Stimulated activated CD4-positive, alpha-beta T cell treated with anti-CD3 and anti-CD28 coated beads, TNF-alpha, amount 100 ng/mL, for 1 hour (primary cell): ENCODE results near the gene HKDC1.
"Not testable (repeated sequence)": the region's sequence is repeated elsewhere in the genome, so short reads cannot be mapped to it uniquely, and the experiment has no call there.

Experiments used
- DNase-seq, 3 donors: peaks; one replicate each; pipeline ENCODE4 v3.0.0-alpha.2; 2020; ENCODE audit warnings: low read depth in 3 of 3, low spot score in 1 of 3

HKDC1 gene

GRCh38 chr10:69278446-69278963 lies 58.4 kb downstream of the HKDC1 start, which contains the start of gene HK1:
Gene HK1, plus strand, starts transcription at chr10:69278496.
- DNase-seq, result no peak

GRCh38 chr10:69279110-69279509 lies 59.0 kb downstream of the HKDC1 start:
- DNase-seq, result no peak

- DNase-seq, result no peak
Observed at GRCh38 chr10:69281507-69282413, 61.6 kb downstream of the HKDC1 start.

- DNase-seq, result not testable (repeated sequence)
Observed at GRCh38 chr10:69284402-69284801, 64.3 kb downstream of the HKDC1 start.

GRCh38 chr10:69285699-69286098 lies 65.6 kb downstream of the HKDC1 start:
- DNase-seq, result no peak

GRCh38 chr10:69287181-69287580 lies 67.0 kb downstream of the HKDC1 start:
- no peak for DNase-seq

GRCh38 chr10:69290993-69291392 lies 70.9 kb downstream of the HKDC1 start:
- DNase-seq, result no peak

GRCh38 chr10:69292459-69292858 lies 72.3 kb downstream of the HKDC1 start:
- no peak for DNase-seq

- no peak for DNase-seq
Observed at GRCh38 chr10:69295027-69295636, 75.0 kb downstream of the HKDC1 start.

GRCh38 chr10:69303632-69304051 lies 83.5 kb downstream of the HKDC1 start:
- DNase-seq, result no peak

GRCh38 chr10:69306421-69306820 lies 86.3 kb downstream of the HKDC1 start:
- DNase-seq, result no peak

- DNase-seq, result no peak
Observed at GRCh38 chr10:69307434-69307833, 87.3 kb downstream of the HKDC1 start.

- DNase-seq, result not testable (repeated sequence)
Observed at GRCh38 chr10:69308304-69308703, 88.2 kb downstream of the HKDC1 start.

- DNase-seq, result no peak
Observed at GRCh38 chr10:69311309-69311708, 91.2 kb downstream of the HKDC1 start.

GRCh38 chr10:69312528-69312927 lies 92.4 kb downstream of the HKDC1 start:
- DNase-seq, result no peak

GRCh38 chr10:69315100-69315542 lies 95.0 kb downstream of the HKDC1 start:
- no peak for DNase-seq

- no peak for DNase-seq
Observed at GRCh38 chr10:69315610-69316312, 95.6 kb downstream of the HKDC1 start.

- no peak for DNase-seq
Observed at GRCh38 chr10:69316313-69317059, 96.4 kb downstream of the HKDC1 start.
